Activated gamma-delta T cell (primary cell): Measurements from ENCODE around the gene ZSCAN21.

Source experiments
- DNase-seq: peaks from one replicate; lab custom pipeline; 2025; lab: John Stamatoyannopoulos, UW

The ZSCAN21 gene

DNA sequence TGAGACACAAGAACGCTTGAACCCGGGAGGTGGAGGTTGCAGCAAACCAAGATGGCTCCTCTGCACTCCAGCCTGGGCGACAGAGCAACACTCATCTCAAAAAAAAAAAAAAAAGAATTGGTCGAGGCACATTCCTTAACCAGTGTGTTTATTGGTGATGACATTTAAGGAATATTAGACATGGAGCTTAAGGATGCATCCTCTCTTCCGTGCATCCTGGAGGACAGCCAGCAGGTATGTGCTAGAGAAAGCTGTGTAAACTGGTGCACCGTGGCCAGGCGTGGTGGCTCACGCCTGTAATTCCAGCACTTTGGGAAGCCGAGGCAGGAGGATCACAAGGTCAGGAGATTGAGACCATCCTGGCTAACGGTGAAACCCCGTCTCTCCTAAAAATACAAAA lies 22.4 kb upstream of the ZSCAN21 start:
- no peak for DNase-seq

- DNase-seq: no peak
Measured at GRCh38 chr7:100029596-100029995, 20.0 kb upstream of the ZSCAN21 start.

DNA sequence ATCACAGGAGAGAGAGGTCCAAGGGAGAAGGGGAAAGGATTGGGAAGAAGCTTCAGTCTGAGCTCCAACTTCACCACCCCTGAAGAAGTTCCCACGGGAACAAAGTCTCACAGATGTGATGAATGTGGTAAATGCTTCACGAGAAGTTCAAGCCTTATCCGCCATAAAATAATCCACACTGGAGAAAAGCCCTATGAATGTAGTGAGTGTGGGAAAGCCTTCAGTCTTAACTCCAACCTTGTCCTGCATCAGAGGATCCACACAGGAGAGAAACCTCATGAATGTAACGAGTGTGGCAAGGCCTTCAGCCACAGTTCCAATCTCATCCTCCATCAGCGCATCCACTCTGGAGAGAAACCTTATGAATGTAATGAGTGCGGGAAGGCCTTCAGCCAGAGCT lies 16.0 kb upstream of the ZSCAN21 start:
- no peak for DNase-seq

GRCh38 chr7:100034871-100035510 lies 14.6 kb upstream of the ZSCAN21 start:
- no peak for DNase-seq

DNA sequence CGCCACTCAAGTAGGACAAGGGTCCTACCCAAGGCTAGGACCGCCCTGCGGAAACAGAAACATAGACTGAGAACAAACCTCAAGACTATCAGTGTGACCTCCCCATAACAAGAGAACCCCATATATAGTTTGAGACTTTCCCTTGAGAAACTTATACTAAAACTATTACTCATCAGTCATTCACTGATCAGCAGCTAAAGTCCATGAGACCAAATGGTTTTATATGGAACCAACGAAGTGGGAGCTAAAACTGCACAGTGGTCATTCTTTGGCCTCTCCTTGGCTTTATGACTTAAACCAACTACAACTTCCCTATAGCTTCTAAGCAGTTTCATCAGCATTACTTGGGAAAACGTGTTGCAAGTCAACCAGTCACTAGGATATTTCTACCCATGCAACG lies 13.7 kb upstream of the ZSCAN21 start:
- no peak for DNase-seq

DNA sequence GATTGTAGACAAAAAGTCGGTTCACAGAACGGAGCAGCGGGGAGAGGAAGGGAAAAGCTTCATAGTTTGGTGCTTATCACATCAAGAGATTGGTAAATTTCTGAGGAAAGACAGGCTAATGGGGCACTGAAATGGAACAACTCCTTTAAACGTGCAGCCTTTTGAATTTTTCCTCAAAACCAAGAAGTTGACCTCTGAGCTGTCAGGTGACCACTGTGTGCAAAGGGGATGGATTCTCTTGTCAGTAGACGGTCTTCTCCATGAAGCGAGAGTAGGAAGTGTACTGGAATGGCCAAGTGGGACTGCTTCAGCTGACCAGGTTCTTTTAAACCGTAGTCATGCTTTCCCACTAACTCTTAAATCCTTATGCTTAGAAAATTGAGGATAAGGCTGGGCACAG lies 11.2 kb upstream of the ZSCAN21 start:
- DNase-seq: no peak

- DNase-seq: no peak
Measured at GRCh38 chr7:100040575-100040974, 9.0 kb upstream of the ZSCAN21 start.

DNA sequence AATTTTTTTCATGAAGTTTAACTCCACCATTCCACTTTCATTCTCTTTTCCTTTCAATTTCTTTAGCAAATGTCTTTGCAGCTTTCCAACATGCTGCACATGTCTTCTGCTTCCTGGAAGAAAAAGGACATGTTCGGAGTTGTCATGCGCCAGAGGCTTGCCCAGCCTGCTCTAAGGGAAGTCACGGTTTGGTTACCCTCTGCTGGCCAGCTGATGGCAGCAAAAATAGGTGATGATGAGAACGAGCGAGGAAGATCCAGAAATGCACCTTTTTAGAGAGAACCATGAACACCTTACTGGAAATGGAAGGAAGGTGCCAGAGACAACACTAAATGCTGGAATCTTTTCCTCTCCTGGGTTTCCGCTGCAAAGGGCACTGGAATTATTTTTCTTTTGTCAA lies 4.9 kb upstream of the ZSCAN21 start:
- DNase-seq: no peak

GRCh38 chr7:100048680-100049079 lies 894 bp upstream of the ZSCAN21 start:
- no peak for DNase-seq

DNA sequence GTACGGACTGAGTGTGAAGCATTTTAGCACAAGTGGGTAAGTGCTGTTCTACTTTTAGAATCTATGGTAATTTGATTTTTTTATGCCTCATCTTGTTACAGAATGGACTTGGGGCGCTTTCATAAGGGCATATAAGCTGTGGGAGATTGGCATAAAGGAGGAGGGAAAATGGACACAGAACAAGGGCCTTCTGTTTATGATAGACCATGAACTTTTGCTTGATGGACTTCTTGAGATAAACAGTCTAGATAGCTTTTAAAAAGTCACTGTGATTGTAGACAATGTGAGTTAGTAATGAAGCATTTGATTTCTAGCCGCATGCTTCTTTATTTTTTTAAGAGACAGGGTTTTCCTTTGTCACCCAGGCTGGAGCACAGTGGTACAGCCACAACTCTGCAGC lies 2.0 kb downstream of the ZSCAN21 start:
- no peak for DNase-seq

- DNase-seq: no peak
Measured at GRCh38 chr7:100053215-100053614, 3.6 kb downstream of the ZSCAN21 start.

GRCh38 chr7:100057006-100057405 lies 7.4 kb downstream of the ZSCAN21 start:
- DNase-seq: no peak

DNA sequence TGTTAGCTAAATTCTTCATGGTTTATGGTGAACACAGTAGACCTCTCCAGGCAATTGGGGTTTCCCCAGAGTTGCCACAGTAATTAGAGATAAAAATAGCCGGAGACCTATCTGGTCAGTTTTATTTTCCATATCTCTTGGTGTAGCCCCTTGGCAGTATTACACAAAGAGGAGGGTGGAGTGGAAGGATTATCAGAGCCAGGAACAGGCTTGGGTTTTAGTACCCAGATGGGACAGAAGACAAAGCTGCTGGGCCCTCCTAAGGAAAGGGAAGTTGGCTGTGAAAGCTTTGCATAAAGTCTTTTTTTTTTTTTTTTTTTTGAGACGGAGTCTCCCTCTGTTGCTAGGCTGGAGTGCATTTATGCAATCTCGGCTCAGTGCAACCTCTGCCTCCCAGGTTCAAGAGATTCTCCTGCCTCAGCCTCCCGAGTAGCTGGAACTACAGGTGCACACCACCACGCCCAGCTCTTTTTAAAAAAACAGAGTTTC lies 9.7 kb downstream of the ZSCAN21 start:
- no peak for DNase-seq

DNA sequence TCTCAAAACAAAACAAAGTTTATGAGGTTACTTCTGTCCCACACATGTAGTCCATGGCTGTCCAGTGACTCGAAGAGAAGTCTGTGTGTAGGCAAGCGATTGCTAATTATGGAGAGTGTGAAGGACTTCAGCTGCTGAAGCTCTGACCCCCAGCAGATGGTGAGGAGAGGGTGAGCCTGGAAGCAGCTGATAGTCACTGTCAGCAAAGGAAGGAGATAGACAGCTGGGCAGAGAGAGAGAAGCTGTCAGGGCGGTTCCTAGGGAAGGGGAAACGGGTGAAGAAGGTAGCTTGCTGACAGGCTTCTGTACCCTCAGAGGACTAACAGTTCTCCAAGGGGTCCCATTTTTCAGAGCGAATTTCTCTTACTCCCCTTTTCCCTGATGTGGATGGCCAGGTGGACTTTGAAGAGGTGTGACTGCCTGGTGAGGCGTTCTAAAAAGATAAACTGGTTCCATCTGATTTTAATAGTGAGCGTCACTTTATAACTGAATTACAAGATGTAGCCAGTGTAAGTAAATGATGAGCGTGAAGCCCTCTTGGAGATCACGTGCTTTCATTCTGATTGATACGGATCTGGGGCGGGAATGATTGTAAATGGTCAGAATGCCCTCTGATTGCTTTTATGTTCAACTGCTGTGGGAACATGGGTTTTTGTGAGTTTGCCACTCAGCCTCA lies 12.1 kb downstream of the ZSCAN21 start:
- no peak for DNase-seq

- no peak for DNase-seq
Measured at GRCh38 chr7:100063376-100063775, 13.8 kb downstream of the ZSCAN21 start.

GRCh38 chr7:100064162-100064561 lies 14.6 kb downstream of the ZSCAN21 start:
- no peak for DNase-seq

- no peak for DNase-seq
Measured at GRCh38 chr7:100065452-100066186, 16.0 kb downstream of the ZSCAN21 start.

GRCh38 chr7:100066953-100067352 lies 17.4 kb downstream of the ZSCAN21 start:
- DNase-seq: no peak

DNA sequence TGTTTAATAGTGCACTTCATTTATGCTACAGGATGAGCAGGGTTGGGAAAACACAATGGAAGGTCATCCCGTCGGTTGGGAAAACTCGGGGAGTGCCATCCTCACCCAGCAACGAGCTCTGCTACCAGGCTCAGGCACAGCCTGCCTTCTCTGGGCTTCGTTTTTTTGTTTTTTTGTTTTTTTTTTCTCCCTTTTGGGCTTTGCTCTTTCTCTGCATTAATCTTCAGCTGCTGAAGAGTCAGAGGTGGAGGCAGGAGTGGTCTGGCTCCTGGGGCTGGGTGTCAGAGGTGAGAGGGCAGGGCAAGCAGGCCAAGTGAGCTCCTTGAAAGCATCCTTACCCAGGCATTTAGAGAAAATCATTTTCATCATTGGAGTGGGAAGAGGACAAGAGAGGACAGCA lies 20.4 kb downstream of the ZSCAN21 start:
- DNase-seq: no peak

GRCh38 chr7:100071018-100071723 lies 21.6 kb downstream of the ZSCAN21 start:
- no peak for DNase-seq

DNA sequence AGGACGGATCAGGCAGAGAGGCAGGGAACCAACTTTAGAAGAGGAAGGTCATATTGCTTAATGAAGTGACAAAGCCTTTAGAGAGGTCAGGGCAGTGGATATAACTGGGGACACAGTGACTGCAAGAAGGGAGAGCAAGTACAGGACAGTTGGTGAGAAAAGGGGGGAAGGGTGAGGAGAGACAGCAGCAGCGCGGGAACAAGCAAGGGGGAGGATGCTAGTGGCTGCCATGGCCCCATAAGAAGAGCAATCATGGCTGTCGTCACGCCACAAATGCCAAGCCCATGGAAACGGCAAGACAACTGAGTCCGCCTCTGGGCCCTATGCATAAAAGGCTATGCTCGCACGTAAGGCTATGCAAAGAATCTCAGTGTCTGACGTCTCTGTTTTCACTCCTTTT lies 22.9 kb downstream of the ZSCAN21 start:
- DNase-seq: no peak

DNA sequence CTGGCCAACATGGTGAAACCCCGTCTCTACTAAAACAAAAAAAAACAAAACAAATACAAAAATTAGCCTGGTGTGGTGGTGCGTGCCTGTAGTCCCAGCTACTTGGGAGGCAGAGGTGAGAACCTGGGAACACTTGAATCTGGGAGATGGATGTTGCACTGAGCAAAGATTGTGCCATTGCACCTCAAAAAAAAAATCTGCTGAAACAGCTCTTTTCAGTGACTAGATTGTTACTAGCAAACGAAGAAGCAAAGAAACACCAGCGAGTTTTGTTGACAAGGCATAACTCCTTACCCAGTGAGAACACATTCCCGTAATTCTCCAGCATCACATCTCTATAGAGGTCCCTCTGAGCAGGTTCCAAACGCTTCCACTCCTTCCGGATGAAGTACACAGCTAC lies 25.3 kb downstream of the ZSCAN21 start:
- no peak for DNase-seq
